ENCODE results near the gene ALDH1L1.
"Not testable (repeated sequence)": the region's sequence is repeated elsewhere in the genome, so short reads cannot be mapped to it uniquely, and the experiment has no call there.

ALDH1L1 gene

GRCh38 chr3:126078866-126079265, 101.5 kb downstream of the ALDH1L1 start:
- FAIRE-seq, result no peak

- no peak for FAIRE-seq
Observed at GRCh38 chr3:126077754-126078153, 102.6 kb downstream of the ALDH1L1 start.

- FAIRE-seq, result no peak
Observed at GRCh38 chr3:126076140-126076539, 104.2 kb downstream of the ALDH1L1 start.

GRCh38 chr3:126070146-126070545, 110.2 kb downstream of the ALDH1L1 start:
- FAIRE-seq, result no peak

- no peak for FAIRE-seq
Observed at GRCh38 chr3:126067959-126068358, 112.4 kb downstream of the ALDH1L1 start.

GRCh38 chr3:126066676-126067075, 113.7 kb downstream of the ALDH1L1 start:
- not testable (repeated sequence) for FAIRE-seq

GRCh38 chr3:126065876-126066275, 114.5 kb downstream of the ALDH1L1 start:
- no peak for FAIRE-seq

- no peak for FAIRE-seq
Observed at GRCh38 chr3:126064627-126065258, 115.6 kb downstream of the ALDH1L1 start.

GRCh38 chr3:126063358-126063965, 116.9 kb downstream of the ALDH1L1 start:
- FAIRE-seq, result no peak

- no peak for FAIRE-seq
Observed at GRCh38 chr3:126061301-126062032, 118.9 kb downstream of the ALDH1L1 start.

- no peak for FAIRE-seq
Observed at GRCh38 chr3:126060613-126061145, 119.7 kb downstream of the ALDH1L1 start.

- FAIRE-seq, result no peak
Observed at GRCh38 chr3:126058666-126059065, 121.7 kb downstream of the ALDH1L1 start.

GRCh38 chr3:126057936-126058335, 122.5 kb downstream of the ALDH1L1 start:
- FAIRE-seq, result no peak

GRCh38 chr3:126057501-126057819, 122.9 kb downstream of the ALDH1L1 start:
- FAIRE-seq, result no peak

GRCh38 chr3:126056681-126057500, 123.5 kb downstream of the ALDH1L1 start:
- no peak for FAIRE-seq

GRCh38 chr3:126056088-126056487, 124.3 kb downstream of the ALDH1L1 start:
- no peak for FAIRE-seq

- FAIRE-seq, result no peak
Observed at GRCh38 chr3:126054870-126055269, 125.5 kb downstream of the ALDH1L1 start.

GRCh38 chr3:126053949-126054569, 126.3 kb downstream of the ALDH1L1 start:
- FAIRE-seq, result no peak
